ENCODE data around the gene C1QL2. TPM values are rescaled to one million over a fixed set of nuclear protein-coding genes. Genes with fewer than 3 reads are reported as not detected.

C1QL2 gene
- total and polyA plus RNA-seq, 11 donors = 0.08 to 0.25 TPM; not detected in 9

- no peak overlapping the region for H3K4me3 ChIP-seq
- peaks cover 0 to 39% (median 15%) of the 10 kb centered on the region in 9 donors for H3K27me3 ChIP-seq
- H3K27ac ChIP-seq = no peak overlapping the region
- DNase-seq = no peak
- TF ChIP-seq POLR2A (IDR thresholded peaks at IDR 0.05) = no peak
- TF ChIP-seq CTCF (IDR thresholded peaks at IDR 0.05) = no peak
- intact Hi-C loops (cut with DNase I) = no loop called here
- no peaks in the 10 kb centered on the region for H3K36me3 ChIP-seq
- no peak for ATAC-seq
- H3K4me1 ChIP-seq = no peaks in the 10 kb centered on the region
- WGBS, 4 donors = 62 to 67% (median 65%) methylated on average over 10 of the region's 10 CpGs
- H3K9me3 ChIP-seq = no peaks in the 10 kb centered on the region
Observed at GRCh38 chr2:119116411-119117295, 41.9 kb downstream of the C1QL2 start.

- Histone ChIP-seq H3K9me3 (peaks cover 0 to 9% (median 0%) of the 10 kb centered on the region in 12 donors), H3K4me3 (no peak overlapping the region), H3K36me3 (no peaks in the 10 kb centered on the region), H3K4me1 (no peaks in the 10 kb centered on the region), H3K27ac (no peak overlapping the region), H3K27me3 (peaks cover 0 to 39% (median 15%) of the 10 kb centered on the region in 9 donors)
- TF ChIP-seq POLR2A (IDR thresholded peaks at IDR 0.05) (no peak), CTCF (IDR thresholded peaks at IDR 0.05) (no peak)
- 72 to 95% (median 87%) methylated on average over 3 of the region's 3 CpGs for WGBS, 4 donors
- intact Hi-C loops (cut with DNase I) = no loop called here
- no peak for ATAC-seq
- no peak for DNase-seq
Observed at GRCh38 chr2:119114266-119114665, 44.3 kb downstream of the C1QL2 start.

GRCh38 chr2:119113489-119113770 lies 45.1 kb downstream of the C1QL2 start:
- intact Hi-C loops (cut with DNase I) = no loop called here
- Histone ChIP-seq H3K9me3 (peaks cover 0 to 9% (median 0%) of the 10 kb centered on the region in 12 donors), H3K27me3 (peaks cover 0 to 39% (median 15%) of the 10 kb centered on the region in 9 donors), H3K27ac (no peak overlapping the region), H3K4me1 (no peaks in the 10 kb centered on the region), H3K4me3 (no peak overlapping the region), H3K36me3 (no peaks in the 10 kb centered on the region)
- TF ChIP-seq CTCF (IDR thresholded peaks at IDR 0.05) = no peak
- no peak for TF ChIP-seq POLR2A (IDR thresholded peaks at IDR 0.05)
- no peak for DNase-seq
- WGBS, 4 donors = 54 to 67% (median 56%) methylated on average over 4 of the region's 4 CpGs
- no peak for ATAC-seq

- DNase-seq = no peak
- Histone ChIP-seq H3K27me3 (peaks cover 0 to 38% (median 15%) of the 10 kb centered on the region in 9 donors), H3K9me3 (peaks cover 0 to 9% (median 0%) of the 10 kb centered on the region in 12 donors), H3K27ac (no peak overlapping the region), H3K36me3 (no peaks in the 10 kb centered on the region), H3K4me3 (no peak overlapping the region), H3K4me1 (no peaks in the 10 kb centered on the region)
- TF ChIP-seq POLR2A (IDR thresholded peaks at IDR 0.05) = no peak
- ATAC-seq = no peak
- intact Hi-C loops (cut with DNase I) = no loop called here
- WGBS, 4 donors = 50 to 56% (median 52%) methylated on average over 10 of the region's 10 CpGs
Observed at GRCh38 chr2:119112770-119113488, 45.6 kb downstream of the C1QL2 start.
